A172 (cell line): ENCODE results near the gene SCAF4. TPM values are rescaled to one million over a fixed set of nuclear protein-coding genes. Genes with fewer than 3 reads are reported as not detected.
"Not testable (repeated sequence)": the region's sequence is repeated elsewhere in the genome, so short reads cannot be mapped to it uniquely, and the experiment has no call there.

Source experiments
- DNase-seq: peaks from one replicate; pipeline ENCODE4 v3.0.0-alpha.2; 2015; ENCODE audit warnings: low spot score
- total RNA-seq: library from RNA; depleted of rRNA; stranded (reverse); fragments of >200 nt; shearing (Covaris generic); gene quantifications from 2 replicates; pipeline ENCODE4 v1.2.3, GENCODE V29; 2014; rRNA removed

The SCAF4 gene, protein sequence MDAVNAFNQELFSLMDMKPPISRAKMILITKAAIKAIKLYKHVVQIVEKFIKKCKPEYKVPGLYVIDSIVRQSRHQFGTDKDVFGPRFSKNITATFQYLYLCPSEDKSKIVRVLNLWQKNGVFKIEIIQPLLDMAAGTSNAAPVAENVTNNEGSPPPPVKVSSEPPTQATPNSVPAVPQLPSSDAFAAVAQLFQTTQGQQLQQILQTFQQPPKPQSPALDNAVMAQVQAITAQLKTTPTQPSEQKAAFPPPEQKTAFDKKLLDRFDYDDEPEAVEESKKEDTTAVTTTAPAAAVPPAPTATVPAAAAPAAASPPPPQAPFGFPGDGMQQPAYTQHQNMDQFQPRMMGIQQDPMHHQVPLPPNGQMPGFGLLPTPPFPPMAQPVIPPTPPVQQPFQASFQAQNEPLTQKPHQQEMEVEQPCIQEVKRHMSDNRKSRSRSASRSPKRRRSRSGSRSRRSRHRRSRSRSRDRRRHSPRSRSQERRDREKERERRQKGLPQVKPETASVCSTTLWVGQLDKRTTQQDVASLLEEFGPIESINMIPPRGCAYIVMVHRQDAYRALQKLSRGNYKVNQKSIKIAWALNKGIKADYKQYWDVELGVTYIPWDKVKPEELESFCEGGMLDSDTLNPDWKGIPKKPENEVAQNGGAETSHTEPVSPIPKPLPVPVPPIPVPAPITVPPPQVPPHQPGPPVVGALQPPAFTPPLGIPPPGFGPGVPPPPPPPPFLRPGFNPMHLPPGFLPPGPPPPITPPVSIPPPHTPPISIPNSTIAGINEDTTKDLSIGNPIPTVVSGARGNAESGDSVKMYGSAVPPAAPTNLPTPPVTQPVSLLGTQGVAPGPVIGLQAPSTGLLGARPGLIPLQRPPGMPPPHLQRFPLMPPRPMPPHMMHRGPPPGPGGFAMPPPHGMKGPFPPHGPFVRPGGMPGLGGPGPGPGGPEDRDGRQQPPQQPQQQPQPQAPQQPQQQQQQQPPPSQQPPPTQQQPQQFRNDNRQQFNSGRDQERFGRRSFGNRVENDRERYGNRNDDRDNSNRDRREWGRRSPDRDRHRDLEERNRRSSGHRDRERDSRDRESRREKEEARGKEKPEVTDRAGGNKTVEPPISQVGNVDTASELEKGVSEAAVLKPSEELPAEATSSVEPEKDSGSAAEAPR
- 3.9 and 5.7 TPM in 2 replicates for total RNA-seq

DNA sequence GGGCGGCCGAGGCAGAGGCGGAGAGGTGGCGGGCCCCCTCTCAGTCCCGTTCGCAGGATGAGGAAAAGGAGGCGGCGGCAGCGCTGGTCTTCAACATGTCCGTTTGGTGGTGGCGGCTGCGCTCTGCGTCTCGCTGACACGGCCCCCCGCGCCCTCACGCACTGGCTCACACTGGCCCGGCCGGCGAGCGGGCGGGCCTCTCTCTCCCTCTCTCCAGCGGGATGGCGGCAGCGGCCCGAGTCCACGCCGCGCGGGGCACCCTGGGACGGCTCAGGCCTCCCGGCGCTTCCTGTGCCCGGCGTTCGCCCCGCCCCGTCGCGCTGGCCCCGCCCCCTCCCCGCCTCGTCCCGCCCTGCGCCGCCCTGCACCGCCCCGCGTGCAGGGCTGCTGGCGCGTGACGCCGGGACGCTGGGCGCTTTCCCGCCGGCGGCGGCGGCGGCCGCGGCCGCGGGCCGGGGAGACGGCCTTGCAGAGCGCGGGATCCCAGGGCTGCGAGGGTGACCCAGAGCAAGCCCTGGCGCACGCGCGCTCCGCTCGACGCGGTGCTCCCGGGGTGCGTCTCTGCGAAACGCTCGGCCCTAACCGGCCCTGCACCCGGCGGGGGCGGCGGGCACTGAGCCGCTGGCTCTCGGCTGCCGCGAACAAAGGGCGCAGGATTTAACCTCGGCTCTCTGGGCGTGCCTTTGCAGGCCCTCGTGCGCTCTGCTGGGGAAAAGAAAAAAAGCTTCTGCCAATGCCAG lies at the start of gene SCAF4:
TSS of gene SCAF4 (minus strand) at position 262 of the 740 bp plus-strand sequence. CDS start 426 bp downstream, outside the sequence.
- peak; percentile 81 for DNase-seq

DNA sequence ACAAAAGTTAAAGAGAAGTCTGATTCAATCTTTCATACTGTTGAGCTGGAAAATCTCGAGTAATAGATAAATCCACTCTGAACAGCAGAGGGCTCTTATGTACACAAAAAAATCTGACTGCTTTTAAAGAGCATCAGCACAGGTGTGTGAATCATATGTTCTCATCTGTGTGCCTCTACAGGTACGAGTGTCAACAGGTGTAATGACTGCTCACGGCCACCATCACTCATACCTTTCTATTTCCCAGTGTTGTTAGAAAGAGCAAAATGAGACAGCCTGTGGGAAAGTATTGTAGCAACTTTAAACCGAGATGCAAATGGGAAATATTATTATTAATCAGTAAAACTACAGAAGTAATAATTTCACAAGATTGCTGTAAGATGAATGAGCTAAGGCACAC lies 49.0 kb upstream of the SCAF4 start:
- DNase-seq = no peak

DNA sequence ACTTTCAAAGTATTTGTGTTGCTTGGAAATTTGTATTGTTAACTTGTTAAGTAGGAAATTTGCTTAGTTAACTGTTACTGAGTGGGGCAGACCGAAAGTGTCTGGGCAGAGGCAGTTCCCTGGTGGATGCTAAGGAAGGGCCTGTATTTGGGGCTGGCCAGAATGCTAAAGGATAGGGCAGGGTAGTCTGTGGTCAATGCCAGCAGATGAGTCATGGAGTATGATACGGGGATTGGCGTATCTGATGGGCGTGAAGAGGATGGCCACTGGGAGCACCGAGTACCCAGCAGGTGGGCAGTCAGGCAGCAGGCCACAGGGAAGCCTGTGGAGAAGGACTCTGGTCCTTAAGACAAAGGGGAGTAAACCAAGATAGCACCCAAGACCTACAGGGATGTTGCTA lies 46.6 kb upstream of the SCAF4 start:
- DNase-seq = peak; percentile 62

DNA sequence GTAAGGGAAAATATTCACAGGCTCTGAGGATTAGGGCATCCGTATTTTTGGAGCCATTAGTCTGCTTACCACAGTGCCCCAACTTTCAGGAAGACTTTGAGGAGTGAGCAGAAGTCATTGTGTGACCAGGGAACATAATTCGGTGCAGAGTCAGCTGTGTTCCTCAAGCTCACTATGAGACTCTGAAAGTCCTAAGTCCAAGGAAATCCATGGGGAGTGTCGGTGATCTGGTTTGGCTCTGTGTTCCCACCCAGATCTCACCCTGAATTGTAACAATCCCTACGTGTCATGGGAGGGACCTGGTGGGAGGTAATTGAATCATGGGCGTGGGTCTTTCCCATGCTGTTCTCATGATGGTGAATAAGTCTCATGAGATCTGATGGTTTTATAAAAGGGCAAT lies 45.9 kb upstream of the SCAF4 start:
- DNase-seq = no peak

DNA sequence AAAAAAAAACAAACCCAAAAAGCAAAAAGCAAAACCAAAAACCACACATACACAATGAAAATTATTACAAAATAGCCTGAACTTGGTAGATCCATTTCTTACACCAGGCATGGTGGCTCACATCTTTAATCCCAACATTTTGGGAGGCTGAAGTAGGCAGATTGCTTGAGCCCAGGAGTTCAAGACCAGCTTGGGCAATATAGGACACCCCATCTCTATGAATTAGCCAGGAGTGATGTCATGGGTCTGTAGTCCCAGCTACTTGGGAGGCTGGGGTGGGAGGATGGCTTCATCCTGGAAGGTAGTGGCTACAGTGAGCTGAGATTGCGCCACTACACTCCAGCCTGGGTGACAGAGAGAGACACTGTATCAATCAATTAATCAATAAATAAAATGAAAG lies 42.1 kb upstream of the SCAF4 start:
- no peak for DNase-seq

DNA sequence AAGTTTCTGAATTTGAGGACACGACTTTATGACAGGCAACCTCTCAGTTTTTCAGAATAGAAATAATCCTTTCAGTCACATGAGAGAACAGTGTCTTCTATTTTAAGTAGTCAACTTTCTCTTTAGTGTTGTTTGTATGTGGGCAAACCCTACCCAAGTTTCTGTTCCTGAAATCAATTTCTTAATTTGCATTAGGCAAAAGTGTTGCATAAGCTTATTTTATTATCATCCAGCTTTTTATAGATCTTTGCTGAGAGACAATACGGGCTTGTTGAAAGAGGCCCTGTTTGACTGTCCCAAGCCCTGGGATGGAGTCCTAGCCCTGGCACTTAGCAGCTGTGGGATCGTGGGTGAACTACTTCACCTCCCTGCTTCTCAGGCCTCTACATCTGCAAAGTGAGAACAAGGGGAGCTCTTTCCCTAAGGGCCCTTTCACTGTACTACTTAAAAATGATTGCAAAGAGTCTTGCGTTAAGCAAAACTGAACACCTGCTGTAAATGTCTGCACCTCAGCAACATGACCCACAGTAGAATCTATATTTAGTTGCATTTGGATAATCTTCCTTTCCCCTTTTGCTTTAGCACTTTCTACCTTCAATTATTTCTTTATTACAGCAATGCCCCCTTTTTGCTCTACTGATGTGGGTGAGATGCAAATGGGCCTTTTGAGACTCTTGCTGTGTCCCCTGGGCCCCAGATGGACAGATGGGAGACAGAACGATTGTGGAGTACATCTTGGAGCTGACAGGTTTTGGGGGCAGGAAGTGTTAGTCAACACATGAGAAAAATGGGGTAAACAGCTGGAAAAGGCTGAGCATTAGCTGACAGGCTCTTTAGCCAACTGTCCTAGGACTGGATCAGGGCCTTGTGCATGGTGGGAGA lies 41.0 kb upstream of the SCAF4 start:
- DNase-seq = no peak

DNA sequence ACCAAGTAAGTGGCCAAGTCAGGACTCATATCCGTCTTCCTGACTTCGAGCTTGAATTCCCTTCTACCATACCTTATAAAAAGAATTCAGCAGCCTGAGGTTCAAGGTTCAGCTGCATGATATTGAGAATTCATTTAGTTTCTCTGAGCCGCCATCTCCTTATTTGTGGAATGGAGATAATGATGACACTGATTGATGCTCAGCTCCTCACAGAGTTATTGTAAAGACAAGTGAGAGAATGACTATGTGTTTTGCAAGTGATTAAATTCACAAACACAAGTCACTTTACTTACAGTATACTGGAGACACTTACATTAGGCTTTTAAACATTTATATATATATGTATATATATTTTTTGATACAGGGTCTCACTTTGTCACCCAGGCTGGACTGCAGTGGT lies 39.8 kb upstream of the SCAF4 start:
- no peak for DNase-seq

DNA sequence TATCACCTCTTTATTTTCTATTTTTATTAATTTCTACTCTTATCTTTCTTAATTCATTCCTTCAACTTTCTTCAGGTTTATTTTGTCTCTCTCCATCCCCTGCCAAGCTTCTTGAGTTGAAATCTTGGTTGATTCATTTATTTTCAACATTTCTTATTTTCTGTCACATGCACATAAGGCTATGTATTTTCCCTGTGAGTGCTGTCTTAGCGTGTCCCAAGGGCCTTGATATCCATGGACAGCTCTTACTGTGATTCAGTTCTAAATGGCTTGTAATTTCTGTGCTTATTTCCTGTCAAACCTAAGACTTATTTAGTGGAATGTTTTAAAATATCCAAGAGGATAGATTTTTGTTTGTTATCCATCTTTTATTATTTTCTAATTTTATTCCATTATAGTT lies 36.8 kb upstream of the SCAF4 start:
- DNase-seq = no peak

DNA sequence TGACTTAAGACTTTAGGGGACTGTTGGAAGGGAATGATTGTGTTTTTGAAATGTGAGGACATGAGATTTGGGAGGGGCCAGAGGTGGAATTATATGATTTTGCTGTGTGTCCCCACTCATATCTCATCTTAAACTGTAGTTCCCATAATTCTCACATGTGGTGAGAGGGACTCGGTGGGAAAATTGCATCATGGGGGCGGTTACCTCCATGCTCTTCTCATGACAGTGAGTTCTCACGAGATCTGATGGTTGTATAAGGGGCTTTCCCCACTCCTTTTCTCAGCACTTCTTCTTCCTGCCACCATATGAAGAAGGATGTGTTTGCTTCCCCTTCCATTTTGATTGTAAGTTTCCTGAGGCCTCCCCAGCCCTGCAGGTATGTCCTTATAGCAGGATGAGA lies 35.0 kb upstream of the SCAF4 start:
- no peak for DNase-seq

DNA sequence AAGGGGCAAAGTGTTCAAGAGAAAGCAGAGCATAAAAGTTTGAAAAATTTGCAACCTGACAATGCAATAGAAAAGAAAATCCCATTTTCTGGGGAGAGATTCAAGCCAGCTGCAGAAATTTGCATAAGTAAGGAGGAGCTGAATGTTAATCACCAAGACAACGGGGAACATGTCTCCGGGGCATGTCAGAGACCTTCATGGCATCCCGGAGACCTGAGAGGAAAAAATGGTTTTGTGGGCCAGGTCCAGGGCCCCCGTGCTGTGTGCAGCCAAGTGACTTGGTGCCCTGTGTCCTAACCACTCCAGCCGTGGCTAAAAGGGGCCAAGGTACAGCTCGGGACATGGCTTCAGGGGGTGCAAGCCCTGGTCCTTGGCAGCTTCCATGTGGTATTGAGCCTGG lies 33.9 kb upstream of the SCAF4 start:
- not testable (repeated sequence) for DNase-seq

DNA sequence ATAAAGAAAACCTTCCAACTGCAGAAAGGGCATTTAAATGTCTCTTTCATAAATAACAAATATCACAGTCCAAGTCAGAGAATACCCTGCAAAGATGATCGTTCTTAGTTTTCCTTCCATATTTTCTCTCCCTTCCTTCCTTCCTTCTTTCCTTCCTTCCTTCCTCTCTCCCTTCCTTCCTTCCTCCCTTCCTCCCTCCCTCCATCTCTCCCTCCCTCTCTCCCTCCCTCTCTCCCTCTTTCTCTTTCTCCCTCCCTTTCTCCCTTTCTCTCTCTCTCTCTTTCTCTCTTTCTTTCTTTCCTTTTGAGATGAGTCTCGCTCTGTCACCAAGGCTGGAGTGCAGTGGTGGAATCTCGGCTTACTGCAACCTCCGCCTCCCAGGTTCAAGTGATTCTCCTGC lies 29.0 kb upstream of the SCAF4 start:
- DNase-seq = no peak

DNA sequence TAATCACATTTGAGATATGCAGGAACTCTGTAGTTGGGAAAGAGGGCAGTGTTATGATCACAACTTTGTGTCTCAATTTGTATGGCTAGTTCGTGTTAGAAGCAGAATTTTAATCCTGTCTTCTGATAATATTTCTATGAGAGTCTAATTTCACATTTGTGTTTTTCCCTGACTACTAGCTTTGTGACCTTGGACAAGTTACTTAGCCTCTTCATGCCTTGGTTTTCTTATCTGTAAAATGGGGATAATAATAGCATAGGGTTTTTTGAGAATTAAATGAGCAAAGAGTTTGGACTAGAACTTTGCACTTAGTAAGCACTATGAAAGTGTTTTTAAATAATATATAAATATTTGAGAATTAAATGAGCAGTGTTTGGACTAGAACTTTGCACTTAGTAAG lies 24.9 kb upstream of the SCAF4 start:
- no peak for DNase-seq

DNA sequence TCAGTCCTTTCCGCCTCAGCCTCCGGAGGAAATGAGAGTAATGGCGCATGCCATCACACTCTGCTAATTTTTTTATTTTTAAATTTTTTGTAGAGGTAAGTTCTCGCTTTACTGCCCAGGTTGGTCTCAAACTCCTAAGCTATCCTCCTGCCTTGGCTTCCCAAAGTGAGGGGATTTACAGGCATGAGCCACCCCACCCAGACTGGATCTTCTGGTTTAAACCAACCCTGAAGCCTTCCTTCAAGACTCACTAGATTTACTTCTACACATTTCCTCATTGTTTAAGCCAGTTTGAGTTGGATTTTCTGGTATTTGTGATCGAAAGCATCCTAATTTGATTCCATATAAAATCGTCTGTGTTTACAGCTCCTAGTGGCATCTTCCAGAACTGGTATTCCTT lies 23.1 kb upstream of the SCAF4 start:
- no peak for DNase-seq

DNA sequence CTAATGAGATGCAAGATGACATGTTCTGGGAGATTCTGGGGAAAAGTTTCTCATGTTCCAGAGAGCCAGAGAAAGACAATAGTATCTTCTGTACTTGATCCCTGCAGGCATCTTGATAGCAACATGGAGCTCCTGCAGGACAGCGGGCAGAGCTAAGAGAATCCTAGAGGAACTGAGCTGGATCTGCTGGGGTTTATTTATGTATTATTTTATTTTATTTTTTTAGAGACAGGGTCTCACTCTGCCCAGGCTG lies 22.7 kb upstream of the SCAF4 start:
- DNase-seq = no peak

DNA sequence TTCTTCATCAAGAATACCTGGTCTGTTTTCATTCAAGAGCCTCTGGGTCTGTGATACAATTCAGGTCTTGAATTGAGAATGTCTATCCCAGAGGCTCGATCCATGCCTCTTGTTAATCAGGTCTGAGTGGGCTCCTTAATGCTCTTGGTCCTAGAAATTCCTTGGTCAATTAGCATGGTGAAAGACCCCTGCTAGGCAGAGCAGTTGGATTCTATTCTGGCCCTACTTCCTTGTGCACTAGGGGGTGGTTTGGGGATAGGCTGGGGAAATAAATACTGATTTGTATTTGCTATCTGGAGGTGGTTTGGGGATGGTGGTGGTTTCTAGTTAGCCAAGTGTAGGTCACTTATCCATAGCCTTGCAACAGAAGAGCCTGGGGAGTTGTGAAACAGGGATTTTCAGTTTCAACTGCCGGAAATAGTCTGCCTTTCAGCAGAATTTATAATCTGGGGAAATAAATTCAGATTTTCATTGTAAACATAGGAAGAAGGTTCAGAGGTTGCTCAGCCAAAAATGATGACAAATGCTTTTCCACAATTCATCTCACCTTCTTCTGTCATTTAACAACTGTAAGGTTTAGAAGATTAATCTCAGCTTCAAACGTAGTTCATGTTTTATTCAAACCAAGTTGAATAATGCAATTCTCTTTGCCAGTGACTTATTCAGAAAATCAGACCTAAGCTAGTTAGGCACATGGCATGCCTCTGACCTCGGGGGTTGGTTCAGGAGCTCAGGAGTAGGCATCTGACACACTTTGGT lies 22.2 kb upstream of the SCAF4 start:
- no peak for DNase-seq

DNA sequence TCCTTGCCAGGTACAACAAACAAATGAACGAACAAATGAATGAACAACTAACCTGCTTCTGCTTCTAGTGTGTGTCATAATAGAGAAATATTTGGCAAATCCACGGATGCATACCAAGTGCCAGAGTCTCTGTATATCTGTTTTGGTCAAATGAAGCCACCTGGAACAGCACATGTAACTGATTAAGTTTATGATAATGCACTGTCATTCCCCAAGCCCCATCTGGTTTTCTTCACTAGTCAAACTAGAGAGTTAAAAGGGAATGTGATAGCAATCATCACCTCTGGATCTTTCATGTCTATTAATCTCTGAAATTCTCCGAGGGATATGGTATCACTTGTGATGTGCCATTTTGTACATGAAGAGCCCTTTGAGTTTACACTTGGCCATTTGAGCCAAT lies 21.0 kb upstream of the SCAF4 start:
- no peak for DNase-seq

DNA sequence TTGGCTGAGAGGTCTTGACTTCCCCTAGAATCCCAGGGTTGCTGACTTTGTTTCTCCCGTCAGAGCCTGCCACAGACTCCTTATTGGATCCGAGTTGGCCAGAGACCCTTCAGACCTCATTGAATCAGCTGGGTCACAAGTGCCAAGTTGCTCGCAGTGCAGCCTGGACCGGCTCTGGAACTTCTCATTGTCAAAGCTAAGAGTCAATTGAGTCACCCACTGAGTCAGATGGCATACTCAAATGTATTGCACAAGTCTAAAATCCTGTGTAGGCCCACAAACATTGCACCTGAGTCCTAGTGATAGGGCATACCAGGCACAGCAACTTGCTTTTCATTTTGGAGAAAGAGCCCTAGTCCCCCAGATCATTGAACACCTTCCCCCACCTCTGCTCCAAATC lies 20.4 kb upstream of the SCAF4 start:
- DNase-seq = no peak

DNA sequence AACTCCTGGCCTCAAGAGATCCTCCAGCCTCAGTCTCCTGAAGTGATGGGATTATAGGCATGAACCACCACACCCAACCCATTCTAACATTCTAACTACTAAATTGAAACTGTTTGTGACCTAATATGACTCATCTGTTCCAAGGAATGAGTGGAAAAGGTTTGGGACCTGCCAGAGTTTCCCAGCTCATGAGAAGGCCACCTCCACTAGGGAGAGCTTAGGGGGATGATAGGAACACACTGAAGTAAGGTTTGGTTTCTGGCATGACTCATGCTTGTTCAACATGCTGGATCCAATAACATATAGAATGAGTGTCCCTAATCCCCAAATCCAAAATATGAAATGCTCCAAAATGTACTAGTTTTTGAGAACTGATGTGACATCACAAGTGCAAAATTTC lies 18.9 kb upstream of the SCAF4 start:
- peak; percentile 40 for DNase-seq

DNA sequence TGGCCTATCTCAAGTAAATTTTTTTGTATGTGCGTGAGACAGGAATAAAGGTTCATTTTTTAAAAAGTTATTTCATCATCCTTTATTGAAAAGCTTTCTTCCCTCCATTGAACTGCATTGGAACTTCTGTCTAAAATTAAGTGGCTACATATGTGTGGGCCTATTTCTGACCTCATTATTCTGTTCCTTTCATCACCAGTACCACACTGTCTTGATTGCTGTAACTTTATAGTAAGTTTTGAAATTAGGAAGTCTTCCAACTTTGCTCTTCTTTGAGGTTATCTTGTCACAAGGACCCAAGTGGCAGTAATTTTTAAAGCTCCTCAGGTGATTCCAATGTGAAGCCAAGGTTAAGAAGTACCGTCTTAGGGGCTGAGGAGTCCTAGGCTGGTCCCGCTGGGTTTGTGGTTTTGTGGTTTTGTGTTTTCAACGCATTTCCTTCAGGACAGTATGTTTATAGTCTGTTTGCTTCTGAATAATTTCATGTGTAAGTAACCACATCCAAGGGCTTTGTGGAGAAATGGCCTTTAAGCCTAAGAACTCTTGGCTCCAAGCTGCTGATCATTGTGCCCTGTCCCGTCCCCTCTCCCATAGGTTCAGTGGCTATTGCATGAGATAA lies 12.4 kb upstream of the SCAF4 start:
- DNase-seq = peak; percentile 26

DNA sequence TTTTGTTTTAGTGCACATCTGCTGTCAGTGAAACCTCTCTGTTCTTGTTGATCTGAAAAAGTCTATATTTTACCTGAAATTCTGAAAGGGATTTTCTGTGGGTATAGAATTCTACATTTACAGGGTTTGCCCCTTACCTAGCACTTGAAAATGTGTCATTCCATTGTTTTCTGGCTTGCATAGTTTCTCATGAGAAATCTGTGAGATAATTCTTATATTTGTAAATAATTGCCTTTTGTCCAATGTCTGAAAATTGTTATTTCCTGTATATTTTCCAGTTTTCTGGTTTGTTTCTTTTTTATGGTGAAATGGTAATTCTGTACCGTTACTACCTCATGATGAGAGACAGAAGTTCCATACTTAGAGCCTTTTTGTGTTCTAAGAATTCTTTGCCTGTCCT lies 11.8 kb upstream of the SCAF4 start:
- no peak for DNase-seq
